ENCODE data around the gene EN1.

EN1 gene

GRCh38 chr2:118816669-118817068 is 30.8 kb downstream of the EN1 start:
- DNase-seq, result no peak

DNA sequence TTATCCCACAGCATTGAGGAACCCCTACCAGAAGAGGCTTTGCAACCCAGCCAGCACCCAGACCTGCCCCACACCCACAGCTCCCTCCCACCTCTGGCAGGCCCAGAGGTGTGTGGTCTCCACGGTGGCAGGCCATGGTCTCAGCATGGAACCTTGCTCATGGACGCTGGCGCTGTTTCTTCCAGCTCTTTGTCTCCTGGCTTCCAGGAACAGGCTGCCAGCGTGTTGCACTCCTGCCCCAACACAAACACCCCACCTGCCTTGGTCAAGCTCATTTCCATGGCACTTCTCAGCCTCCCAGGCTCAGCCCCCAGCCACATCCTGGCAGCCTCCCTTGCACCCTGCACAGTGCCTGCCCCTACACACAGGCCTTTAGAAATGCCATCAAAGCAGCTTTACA is 31.7 kb downstream of the EN1 start:
- DNase-seq, result no peak

GRCh38 chr2:118815314-118815713 is 32.1 kb downstream of the EN1 start:
- DNase-seq, result no peak

DNA sequence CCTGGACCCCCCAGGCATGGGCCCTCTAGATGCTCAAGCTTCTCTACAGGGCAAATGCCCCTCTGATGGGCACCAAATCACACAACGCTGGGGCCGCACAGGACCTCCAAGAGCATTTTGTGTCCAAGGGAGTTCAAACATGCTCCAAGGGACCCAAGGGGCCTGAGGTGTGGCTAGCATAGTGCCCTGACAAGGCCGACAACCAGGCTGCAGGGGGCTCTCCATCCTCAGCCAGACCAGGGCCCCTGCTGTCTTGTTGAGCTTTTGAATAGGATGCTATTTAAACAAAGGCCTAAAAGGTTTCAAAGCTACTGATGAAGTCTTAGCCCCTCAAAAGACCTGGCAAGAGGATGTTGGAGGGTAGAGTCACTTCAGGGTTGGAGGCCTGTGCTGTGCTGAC is 33.1 kb downstream of the EN1 start:
- no peak for DNase-seq

DNA sequence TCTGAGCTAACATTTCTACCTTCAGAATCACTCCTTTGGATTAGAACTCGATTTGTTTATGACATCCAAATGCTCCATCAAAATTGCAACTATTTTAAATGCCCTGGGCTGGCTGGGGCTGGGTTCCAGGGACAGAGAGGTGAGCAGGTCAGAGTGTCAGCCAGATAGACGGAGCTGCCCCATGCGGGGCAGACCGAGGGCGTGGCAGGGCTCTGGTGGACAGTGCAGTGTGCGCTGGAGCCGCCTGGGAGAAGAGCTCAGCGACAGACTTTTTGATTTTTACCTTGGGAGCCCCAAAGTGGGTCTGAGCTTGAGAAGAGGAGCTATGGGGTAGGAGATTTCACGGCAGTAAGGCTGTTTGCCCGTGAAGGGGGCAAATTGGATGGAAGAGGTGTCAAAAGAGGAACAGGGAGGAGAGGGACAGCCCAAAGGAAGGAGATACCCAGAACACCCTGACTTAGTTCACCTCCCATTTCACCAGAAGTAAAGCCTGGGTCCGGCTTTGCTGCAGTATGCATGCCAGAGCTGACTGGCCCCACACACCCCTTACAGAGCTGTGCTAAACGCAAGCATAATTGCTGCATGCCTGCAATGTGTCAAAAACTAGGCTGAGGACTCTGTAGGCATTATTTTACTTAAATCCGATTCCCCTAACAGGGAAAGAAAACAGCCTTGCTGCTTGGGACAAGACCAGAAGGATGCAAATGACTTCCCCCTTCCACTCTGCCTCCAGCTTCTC is 33.7 kb downstream of the EN1 start:
- no peak for DNase-seq

DNA sequence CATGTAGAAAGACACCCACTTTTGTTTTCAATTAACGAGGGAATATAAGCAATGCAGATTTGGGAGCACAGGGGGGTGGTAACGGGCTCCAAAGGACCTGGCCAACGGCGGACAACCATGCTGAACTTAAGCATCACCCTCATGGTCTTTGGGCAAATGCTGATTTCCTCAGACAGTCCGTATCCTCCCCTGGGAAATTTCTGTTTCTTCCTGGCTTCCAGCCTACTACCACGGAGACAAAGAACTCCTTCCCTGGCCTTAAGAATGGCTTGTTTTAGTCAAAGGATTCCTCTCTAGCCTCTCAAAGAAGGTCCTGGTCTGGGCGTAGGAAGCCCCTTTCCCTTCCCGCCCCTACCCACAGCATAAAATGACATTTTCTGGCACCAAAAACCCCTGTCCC is 34.3 kb downstream of the EN1 start:
- DNase-seq, result no peak

- DNase-seq, result no peak
These were observed 34.9 kb downstream of the EN1 start for GRCh38 chr2:118812552-118812951.

- no peak for DNase-seq
These were observed 35.8 kb downstream of the EN1 start for GRCh38 chr2:118811514-118812115.

- no peak for DNase-seq
These were observed 36.7 kb downstream of the EN1 start for GRCh38 chr2:118810766-118811165.

- no peak for DNase-seq
These were observed 39.0 kb downstream of the EN1 start for GRCh38 chr2:118808429-118808809.

DNA sequence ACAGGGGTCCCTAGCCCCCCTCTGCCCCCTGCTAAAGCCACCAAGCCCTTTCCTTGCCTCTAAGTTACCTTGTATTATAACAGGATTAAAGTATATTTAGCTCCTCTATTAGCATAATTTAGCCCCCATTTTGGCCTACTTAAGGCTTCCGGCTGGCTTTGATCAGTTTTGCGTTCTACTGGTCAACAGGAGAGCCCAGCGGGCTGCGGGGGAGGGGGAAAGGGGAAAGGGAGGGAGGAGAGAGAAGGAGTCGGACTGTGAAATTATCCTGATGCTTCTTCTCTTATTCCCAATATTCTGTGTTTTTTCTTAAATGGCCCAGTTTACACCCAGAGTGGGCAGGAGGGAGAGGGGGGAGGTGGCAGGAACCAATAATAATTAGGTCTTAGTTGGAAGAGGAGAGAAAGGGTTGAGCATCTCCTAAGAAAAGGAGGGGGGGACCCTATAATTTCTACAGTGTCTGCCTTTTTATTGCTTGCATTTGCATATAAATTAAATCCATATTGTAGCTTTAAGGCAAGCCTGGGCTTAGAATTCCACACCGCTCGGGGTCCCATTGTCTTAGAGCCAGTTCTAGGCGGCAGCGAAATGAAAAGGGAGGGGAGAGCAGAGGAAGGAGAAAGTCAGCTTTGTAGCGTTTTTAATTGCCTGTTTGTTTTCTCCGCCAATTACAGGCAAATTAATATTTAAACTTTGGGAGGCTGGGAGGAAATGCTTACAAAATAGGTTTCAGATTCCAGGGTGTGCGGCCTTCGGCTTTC is 39.6 kb downstream of the EN1 start:
- DNase-seq, result no peak

GRCh38 chr2:118806797-118807667 is 40.4 kb downstream of the EN1 start:
- no peak for DNase-seq

DNA sequence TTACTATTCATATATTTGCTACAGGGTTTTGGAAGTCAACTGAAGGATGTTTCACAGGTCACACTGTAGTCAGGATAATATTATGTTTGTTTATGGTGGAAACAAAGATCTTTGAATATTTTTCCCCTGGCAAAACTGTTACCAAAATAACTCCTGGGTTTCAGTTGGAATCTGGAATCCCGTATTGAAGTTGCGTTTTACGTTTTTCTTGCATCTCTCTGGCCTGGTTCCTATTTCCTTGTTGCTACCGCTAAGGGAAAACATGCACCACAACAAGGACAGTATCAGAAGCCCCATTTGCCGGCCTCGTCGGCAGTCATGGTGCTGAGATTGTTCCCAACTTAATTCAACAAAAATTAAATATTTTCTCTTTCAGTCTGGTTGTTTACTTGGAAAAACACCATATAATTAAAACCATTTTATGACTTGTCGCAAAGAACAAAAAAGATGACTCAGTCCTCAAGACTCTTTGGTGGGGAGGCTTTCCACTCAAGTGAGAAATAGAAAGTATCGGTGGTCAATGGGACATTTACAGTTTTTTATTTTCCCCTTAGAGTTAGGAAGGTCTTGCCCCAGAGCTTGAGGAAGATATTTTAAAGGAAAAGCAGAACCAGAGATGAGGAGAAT is 42.3 kb downstream of the EN1 start:
- DNase-seq, result no peak

DNA sequence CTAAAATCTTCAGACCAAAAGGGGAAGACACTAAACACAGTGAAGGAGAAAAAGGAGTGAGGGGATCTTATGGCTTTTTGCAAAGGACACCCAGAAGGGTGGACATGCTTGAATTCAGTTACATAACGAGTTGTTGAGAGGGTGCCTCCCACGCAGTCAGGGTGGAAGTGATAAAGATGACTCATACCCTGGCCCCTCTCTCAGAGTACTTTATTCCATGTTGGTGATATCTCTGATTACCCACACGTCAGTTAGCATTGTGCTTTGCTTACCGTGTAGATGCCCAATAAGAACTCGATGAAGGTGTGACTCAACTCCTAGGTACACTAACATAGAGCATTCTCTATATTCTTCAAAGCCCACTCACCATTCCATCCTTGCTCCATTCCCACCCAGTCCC is 44.4 kb downstream of the EN1 start:
- no peak for DNase-seq

GRCh38 chr2:118801151-118801550 is 46.3 kb downstream of the EN1 start:
- DNase-seq, result no peak

DNA sequence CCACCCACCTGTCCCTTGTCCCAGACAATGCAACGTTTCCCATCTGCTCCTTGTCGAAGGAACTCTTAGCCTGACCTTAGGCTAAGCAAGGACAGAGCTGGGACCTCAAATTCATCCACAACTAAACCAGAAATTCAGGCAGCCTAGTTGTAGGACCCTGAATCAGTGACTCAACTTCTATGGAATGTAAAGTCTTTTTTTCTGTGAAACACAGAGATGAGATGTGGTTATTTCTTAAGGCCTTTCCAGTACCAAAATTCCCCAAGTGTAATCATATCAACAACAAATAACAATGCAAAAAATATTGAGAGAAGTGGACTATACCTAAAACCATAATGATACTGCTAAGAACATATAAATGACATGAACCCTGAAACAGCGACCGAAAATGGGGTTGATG is 46.7 kb downstream of the EN1 start:
- DNase-seq, result no peak

DNA sequence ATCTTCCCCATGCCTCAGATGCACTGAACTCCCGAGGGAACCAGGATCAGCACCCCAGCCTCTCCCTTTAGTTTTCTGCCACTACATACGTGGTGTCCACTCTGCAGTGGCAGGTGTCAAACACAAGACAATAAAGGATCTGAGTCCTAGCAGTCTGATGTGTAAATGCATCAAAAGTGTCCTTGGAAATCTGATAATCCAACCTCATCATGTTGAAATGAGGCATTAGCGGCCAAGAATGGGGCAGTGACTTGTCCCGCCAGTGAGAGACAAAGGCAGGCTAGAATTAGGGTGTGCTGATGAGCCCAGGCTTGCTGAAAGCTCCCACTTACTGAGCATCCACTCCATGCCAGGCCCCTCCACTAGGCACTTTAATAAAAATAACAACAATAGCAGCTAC is 52.9 kb downstream of the EN1 start:
- DNase-seq, result no peak
